GM12892 (cell line): ENCODE measurements around the gene NOS3.

Source experiments
- DNase-seq: peaks from one replicate; pipeline ENCODE4 v3.0.0; 2011; ENCODE audit not compliant: insufficient read length
- FAIRE-seq: peaks from 2 replicates; lab custom pipeline; 2011; peaks lifted over from hg19 to GRCh38; lab: Jason Lieb, UNC
- POLR2A ChIP-seq: IDR thresholded peaks from 2 replicates; pipeline ENCODE4 v1.6.1; 2011; ENCODE audit warnings: low read depth, low read length, control low read depth
- POLR2AphosphoS5 ChIP-seq: IDR thresholded peaks from 2 replicates; pipeline ENCODE4 v1.6.1; 2011; ENCODE audit warnings: low read depth, low read length, control low read depth
- TAF1 ChIP-seq: IDR thresholded peaks from 2 replicates; pipeline ENCODE4 v1.6.1; 2011; ENCODE audit warnings: low read depth, mild to moderate bottlenecking, control low read depth, low read length, borderline replicate concordance

Gene NOS3

DNA sequence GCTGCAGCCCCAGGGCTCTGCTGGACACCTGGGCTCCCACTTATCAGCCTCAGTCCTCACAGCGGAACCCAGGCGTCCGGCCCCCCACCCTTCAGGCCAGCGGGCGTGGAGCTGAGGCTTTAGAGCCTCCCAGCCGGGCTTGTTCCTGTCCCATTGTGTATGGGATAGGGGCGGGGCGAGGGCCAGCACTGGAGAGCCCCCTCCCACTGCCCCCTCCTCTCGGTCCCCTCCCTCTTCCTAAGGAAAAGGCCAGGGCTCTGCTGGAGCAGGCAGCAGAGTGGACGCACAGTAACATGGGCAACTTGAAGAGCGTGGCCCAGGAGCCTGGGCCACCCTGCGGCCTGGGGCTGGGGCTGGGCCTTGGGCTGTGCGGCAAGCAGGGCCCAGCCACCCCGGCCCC is 2.7 kb downstream of the NOS3 start:
- FAIRE-seq (no peak), DNase-seq (no peak)
- no peak for TF ChIP-seq TAF1
- TF ChIP-seq POLR2A: no peak
- TF ChIP-seq POLR2AphosphoS5: no peak

GRCh38 chr7:150994141-150994837 is 3.5 kb downstream of the NOS3 start:
- FAIRE-seq (no peak), DNase-seq (no peak)
- TF ChIP-seq POLR2AphosphoS5 (no peak), POLR2A (no peak), TAF1 (no peak)

- no peak for TF ChIP-seq POLR2AphosphoS5
- no peak for TF ChIP-seq POLR2A
- no peak for DNase-seq
Measured at GRCh38 chr7:150994838-150995510, 4.2 kb downstream of the NOS3 start.

GRCh38 chr7:150996376-150997074 is 5.7 kb downstream of the NOS3 start:
- no peak for TF ChIP-seq POLR2A
- TF ChIP-seq POLR2AphosphoS5: no peak
- no peak for TF ChIP-seq TAF1
- no peak for DNase-seq
- no peak for FAIRE-seq

More at GRCh38 chr7:150994838-150995510, 4.2 kb downstream of the NOS3 start:
- no peak for FAIRE-seq

DNA sequence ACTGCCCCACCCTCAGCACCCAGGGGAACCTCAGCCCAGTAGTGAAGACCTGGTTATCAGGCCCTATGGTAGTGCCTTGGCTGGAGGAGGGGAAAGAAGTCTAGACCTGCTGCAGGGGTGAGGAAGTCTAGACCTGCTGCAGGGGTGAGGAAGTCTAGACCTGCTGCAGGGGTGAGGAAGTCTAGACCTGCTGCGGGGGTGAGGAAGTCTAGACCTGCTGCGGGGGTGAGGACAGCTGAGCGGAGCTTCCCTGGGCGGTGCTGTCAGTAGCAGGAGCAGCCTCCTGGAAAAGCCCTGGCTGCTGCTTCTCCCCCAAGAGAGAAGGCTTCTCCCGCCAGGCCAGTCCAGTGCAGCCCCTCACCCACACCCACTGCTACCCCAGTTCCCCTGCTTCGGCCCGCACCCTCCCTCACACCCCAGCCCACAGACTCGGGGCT is 6.3 kb downstream of the NOS3 start:
- no peak for DNase-seq
- no peak for FAIRE-seq
- TF ChIP-seq POLR2AphosphoS5: no peak
- no peak for TF ChIP-seq TAF1
- TF ChIP-seq POLR2A: no peak

- TF ChIP-seq TAF1 (no peak), POLR2AphosphoS5 (no peak), POLR2A (no peak)
- FAIRE-seq (no peak), DNase-seq (no peak)
Measured at GRCh38 chr7:150997817-150998216, 7.0 kb downstream of the NOS3 start.

DNA sequence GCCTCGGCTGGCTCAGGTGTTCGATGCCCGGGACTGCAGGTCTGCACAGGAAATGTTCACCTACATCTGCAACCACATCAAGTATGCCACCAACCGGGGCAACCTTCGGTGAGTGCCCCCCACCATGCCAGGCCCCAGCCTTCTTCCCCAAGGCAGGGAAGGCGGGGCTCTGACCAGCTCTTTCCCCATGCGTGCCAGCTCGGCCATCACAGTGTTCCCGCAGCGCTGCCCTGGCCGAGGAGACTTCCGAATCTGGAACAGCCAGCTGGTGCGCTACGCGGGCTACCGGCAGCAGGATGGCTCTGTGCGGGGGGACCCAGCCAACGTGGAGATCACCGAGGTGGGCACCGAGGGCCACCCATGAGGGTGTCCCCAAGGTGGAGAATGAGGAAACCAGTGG is 7.5 kb downstream of the NOS3 start:
- DNase-seq: no peak

DNA sequence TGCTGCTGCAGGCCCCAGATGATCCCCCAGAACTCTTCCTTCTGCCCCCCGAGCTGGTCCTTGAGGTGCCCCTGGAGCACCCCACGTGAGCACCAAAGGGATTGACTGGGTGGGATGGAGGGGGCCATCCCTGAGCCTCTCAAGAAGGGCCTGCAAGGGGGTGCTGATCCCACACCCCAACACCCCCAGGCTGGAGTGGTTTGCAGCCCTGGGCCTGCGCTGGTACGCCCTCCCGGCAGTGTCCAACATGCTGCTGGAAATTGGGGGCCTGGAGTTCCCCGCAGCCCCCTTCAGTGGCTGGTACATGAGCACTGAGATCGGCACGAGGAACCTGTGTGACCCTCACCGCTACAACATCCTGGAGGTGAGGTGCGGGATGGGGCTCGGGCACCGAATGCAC is 8.2 kb downstream of the NOS3 start:
- TF ChIP-seq TAF1 (no peak), POLR2AphosphoS5 (no peak), POLR2A (no peak)
- DNase-seq (no peak), FAIRE-seq (no peak)

More for the DNA sequence above, 7.5 kb downstream of the NOS3 start:
- TF ChIP-seq POLR2AphosphoS5: no peak
- no peak for TF ChIP-seq TAF1
- TF ChIP-seq POLR2A: no peak
- FAIRE-seq: no peak

DNA sequence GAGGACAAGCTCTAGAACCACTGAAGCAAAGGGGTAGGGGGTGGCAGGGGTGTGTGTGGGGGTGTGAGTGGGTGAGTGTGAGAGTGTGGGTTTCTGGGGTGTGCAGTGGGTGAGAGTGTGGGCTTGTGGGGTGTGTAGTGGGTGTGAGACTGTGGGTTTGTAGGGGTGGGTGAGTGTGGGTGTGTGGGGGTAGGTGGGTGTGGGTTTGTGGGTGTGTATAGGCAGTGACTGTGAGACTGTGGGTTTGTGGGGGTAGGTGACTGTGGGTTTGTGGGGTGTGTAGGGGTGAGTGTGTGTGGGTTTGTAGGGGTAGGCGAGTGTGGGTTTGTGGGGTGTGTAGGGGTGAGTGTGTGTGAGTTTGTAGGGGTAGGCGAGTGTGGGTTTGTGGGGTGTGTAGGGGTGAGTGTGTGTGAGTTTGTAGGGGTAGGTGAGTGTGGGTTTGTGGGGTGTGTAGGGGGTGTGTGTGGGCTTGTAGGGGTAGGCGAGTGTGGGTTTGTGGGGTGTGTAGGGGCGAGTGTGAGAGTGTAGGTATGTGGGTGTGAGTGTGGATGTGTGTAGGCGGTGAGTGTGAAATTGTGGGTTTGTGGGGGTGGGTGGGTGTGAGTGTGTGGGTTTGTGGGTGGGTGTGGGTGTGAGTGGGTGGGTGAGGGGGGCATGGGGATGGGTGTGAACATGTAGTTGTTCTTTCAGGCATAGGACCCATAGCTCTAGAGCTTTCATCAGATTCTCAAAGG is 8.8 kb downstream of the NOS3 start:
- FAIRE-seq (no peak), DNase-seq (no peak)
- TF ChIP-seq TAF1: no peak
- no peak for TF ChIP-seq POLR2AphosphoS5
- no peak for TF ChIP-seq POLR2A

DNA sequence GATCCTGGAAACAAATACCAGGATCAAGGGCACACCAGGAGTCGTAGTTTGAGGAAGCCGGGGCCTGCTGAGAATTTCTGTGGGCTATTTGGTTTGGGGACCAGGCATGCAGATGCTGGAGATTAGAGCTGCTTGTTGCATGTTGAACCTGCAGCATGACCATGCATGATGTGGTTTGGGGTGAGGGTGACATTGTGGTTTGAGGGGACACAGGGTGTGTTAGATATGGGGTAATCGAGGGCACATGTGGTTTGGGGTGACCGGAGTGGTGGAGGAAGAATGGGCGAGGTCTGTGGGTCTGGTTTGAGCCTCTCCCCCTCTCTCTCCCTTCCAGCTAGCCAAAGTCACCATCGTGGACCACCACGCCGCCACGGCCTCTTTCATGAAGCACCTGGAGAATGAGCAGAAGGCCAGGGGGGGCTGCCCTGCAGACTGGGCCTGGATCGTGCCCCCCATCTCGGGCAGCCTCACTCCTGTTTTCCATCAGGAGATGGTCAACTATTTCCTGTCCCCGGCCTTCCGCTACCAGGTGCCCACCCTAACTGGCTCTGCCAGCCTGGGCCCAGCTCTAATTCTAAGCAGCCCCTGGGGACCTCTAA is 10.2 kb downstream of the NOS3 start:
- FAIRE-seq (no peak), DNase-seq (no peak)
- TF ChIP-seq POLR2A: no peak
- no peak for TF ChIP-seq POLR2AphosphoS5
- no peak for TF ChIP-seq TAF1

DNA sequence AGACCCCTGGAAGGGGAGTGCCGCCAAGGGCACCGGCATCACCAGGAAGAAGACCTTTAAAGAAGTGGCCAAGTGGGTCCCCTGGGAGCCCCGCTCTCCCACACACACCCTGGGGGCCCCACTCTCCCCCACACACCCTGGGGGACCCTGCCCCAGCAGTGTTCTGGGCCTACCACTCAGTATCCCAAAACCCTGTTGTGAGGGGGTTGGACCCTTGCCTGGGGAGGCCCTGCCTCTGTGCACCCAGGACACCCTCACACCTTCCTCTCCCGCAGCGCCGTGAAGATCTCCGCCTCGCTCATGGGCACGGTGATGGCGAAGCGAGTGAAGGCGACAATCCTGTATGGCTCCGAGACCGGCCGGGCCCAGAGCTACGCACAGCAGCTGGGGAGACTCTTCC is 10.7 kb downstream of the NOS3 start:
- no peak for TF ChIP-seq POLR2A
- no peak for TF ChIP-seq TAF1
- no peak for TF ChIP-seq POLR2AphosphoS5
- no peak for FAIRE-seq
- DNase-seq: no peak

DNA sequence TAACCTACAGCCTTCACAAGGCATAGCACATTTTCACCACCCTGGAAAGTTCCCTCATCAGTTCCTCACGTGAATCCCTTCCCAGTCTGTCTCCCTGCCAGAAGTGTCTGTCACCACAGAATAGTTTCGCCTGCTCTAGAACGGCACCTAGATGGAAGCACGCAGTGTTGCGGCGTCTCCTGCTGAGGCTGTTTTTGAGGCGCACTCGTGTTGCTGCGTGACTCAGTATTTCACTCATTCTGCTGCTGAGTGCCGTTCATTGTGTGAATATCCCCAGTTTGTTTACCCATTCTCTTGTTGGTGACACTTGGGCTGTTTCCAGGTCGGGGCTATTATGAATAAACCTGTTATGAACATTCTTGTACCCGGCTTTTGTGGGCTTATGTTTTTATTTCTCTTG is 12.8 kb downstream of the NOS3 start:
- DNase-seq (no peak), FAIRE-seq (no peak)
- TF ChIP-seq TAF1: no peak
- TF ChIP-seq POLR2A: no peak
- no peak for TF ChIP-seq POLR2AphosphoS5
